AG08396 (cell line): ENCODE results near the gene LIPG.
A peak's percentile ranks its signal among the peaks of the same experiment; 100 is the strongest.

ENCODE experiments used
- DNase-seq: peaks from one replicate; pipeline ENCODE4 v3.0.0; 2012; ENCODE audit warnings: low spot score, mixed read lengths

Gene LIPG

GRCh38 chr18:49546719-49547273, 15.1 kb upstream of the LIPG start:
- no peak for DNase-seq

GRCh38 chr18:49547701-49548100, 14.2 kb upstream of the LIPG start:
- DNase-seq = no peak

GRCh38 chr18:49548229-49548636, 13.6 kb upstream of the LIPG start:
- DNase-seq = no peak

- DNase-seq = no peak
These were observed 11.1 kb upstream of the LIPG start for GRCh38 chr18:49550621-49551339.

- no peak for DNase-seq
These were observed 8.9 kb upstream of the LIPG start for GRCh38 chr18:49553003-49553402.

- DNase-seq = no peak
These were observed 6.2 kb upstream of the LIPG start for GRCh38 chr18:49555641-49556040.

GRCh38 chr18:49558356-49558755, 3.5 kb upstream of the LIPG start:
- DNase-seq = no peak

GRCh38 chr18:49559326-49559931, 2.4 kb upstream of the LIPG start:
- DNase-seq = peak; percentile 63

- DNase-seq = no peak
These were observed 1.6 kb upstream of the LIPG start for GRCh38 chr18:49560277-49560623.

GRCh38 chr18:49560624-49561288, 1.1 kb upstream of the LIPG start:
- DNase-seq = no peak

- DNase-seq = no peak
These were observed 748 bp downstream of the LIPG start for GRCh38 chr18:49562481-49563129.

- no peak for DNase-seq
These were observed 1.3 kb downstream of the LIPG start for GRCh38 chr18:49563130-49563540.

GRCh38 chr18:49563701-49564517, 2.1 kb downstream of the LIPG start:
- DNase-seq = no peak

- no peak for DNase-seq
These were observed 2.6 kb downstream of the LIPG start for GRCh38 chr18:49564518-49564834.

GRCh38 chr18:49565101-49565500, 3.2 kb downstream of the LIPG start:
- DNase-seq = no peak

GRCh38 chr18:49565612-49566011, 3.8 kb downstream of the LIPG start:
- DNase-seq = no peak

- no peak for DNase-seq
These were observed 4.4 kb downstream of the LIPG start for GRCh38 chr18:49566217-49566770.

- no peak for DNase-seq
These were observed 5.1 kb downstream of the LIPG start for GRCh38 chr18:49566985-49567384.

GRCh38 chr18:49569724-49570123, 7.9 kb downstream of the LIPG start:
- DNase-seq = no peak

- DNase-seq = no peak
These were observed 9.0 kb downstream of the LIPG start for GRCh38 chr18:49570836-49571235.

- DNase-seq = no peak
These were observed 10.9 kb downstream of the LIPG start for GRCh38 chr18:49572611-49573345.
